T-helper 1 cell (primary cell): ENCODE measurements around the gene DGKZ.

Source experiments
- DNase-seq, 5 donors: peaks; one replicate each; pipeline ENCODE4 v3.0.0-alpha.2; 2012 to 2020

The DGKZ gene

GRCh38 chr11:46404476-46405017 lies 57.3 kb downstream of the DGKZ start:
- no peak for DNase-seq

- no peak for DNase-seq
These were observed 60.4 kb downstream of the DGKZ start for GRCh38 chr11:46407635-46408034.

- DNase-seq, result no peak
These were observed 61.2 kb downstream of the DGKZ start for GRCh38 chr11:46408407-46408986.

- DNase-seq, result no peak
These were observed 62.8 kb downstream of the DGKZ start for GRCh38 chr11:46410021-46410420.

GRCh38 chr11:46413760-46414465 lies 66.7 kb downstream of the DGKZ start:
- no peak for DNase-seq

GRCh38 chr11:46414466-46414796 lies 67.2 kb downstream of the DGKZ start:
- no peak for DNase-seq

- no peak for DNase-seq
These were observed 67.6 kb downstream of the DGKZ start for GRCh38 chr11:46414879-46415278.

- no peak for DNase-seq
These were observed 70.4 kb downstream of the DGKZ start for GRCh38 chr11:46417711-46418110.

- no peak for DNase-seq
These were observed 71.5 kb downstream of the DGKZ start for GRCh38 chr11:46418751-46419150.

GRCh38 chr11:46420513-46420912 lies 73.2 kb downstream of the DGKZ start:
- DNase-seq, result no peak

- DNase-seq, result no peak
These were observed 74.1 kb downstream of the DGKZ start for GRCh38 chr11:46421257-46421880.

GRCh38 chr11:46422588-46422987 lies 75.3 kb downstream of the DGKZ start:
- DNase-seq, result no peak

- no peak for DNase-seq
These were observed 79.1 kb downstream of the DGKZ start for GRCh38 chr11:46426233-46426991.

GRCh38 chr11:46427364-46427763 lies 80.1 kb downstream of the DGKZ start:
- DNase-seq, result no peak

GRCh38 chr11:46429717-46430116 lies 82.5 kb downstream of the DGKZ start:
- no peak for DNase-seq
